Transverse colon (tissue), 4 donors: ENCODE data around the gene TMEM59. TPM values are rescaled to one million over a fixed set of nuclear protein-coding genes. Genes with fewer than 3 reads are reported as not detected.

ENCODE experiments used
- DNase-seq: peaks from one replicate; pipeline ENCODE4 v3.0.0-alpha.2; 2019
- H3K27ac ChIP-seq, 4 donors: fragments of 200-600 bp; sonication (generic); 2 replicates each; pipeline ENCODE4 v1.5.1; 2016 to 2018; ENCODE audit warnings: inconsistent platforms in 4 of 4
- H3K27me3 ChIP-seq: fragments of 200-600 bp; sonication (generic); 2 replicates; pipeline ENCODE4 v1.5.1; 2017; ENCODE audit warnings: inconsistent platforms
- H3K36me3 ChIP-seq, 4 donors: fragments of 200-600 bp; sonication (generic); 2 replicates each; pipeline ENCODE4 v1.5.1; 2017 to 2019; ENCODE audit warnings: inconsistent platforms in 4 of 4
- H3K4me1 ChIP-seq, 4 donors: fragments of 200-600 bp; sonication (generic); 2 replicates each; pipeline ENCODE4 v1.5.1; 2017 to 2020; ENCODE audit warnings: inconsistent platforms in 4 of 4
- H3K4me3 ChIP-seq, 4 donors: fragments of 200-600 bp; sonication (generic); 1 replicate in 1 of 4; 2 replicates in 3 of 4; pipeline versions ENCODE4 v1.5.1 to v1.6.1; 2017 to 2019; ENCODE audit warnings: inconsistent platforms in 4 of 4
- H3K9me3 ChIP-seq, 2 donors: fragments of 200-600 bp; sonication (generic); 2 replicates each; pipeline ENCODE4 v1.5.1; 2017 to 2019; ENCODE audit warnings: inconsistent platforms in 2 of 2
- EP300 ChIP-seq: sonication (generic); formaldehyde crosslinking; IDR thresholded peaks from one replicate; pipeline ENCODE4 v1.6.1; 2017; ENCODE audit warnings: antibody characterized with exemption, low read depth
- POLR2A ChIP-seq: fragments of 450-650 bp; IDR thresholded peaks from one replicate; pipeline ENCODE4 v1.6.1; 2016; ENCODE audit warnings: antibody characterized with exemption, mild to moderate bottlenecking, moderate library complexity
- POLR2AphosphoS5 ChIP-seq, 3 donors: sonication (generic); formaldehyde crosslinking; IDR thresholded peaks; one replicate each; pipeline ENCODE4 v1.6.1; 2016; ENCODE audit warnings: antibody characterized with exemption in 3 of 3
- WGBS, 2 donors: methylation state at CpG; one replicate each; pipeline ENCODE4 v1.1.5; 2018; ENCODE audit warnings: low coverage in 1 of 2; 5-methylcytosine and 5-hydroxymethylcytosine counted together
- in situ Hi-C, 4 donors: fragments of 200-750 bp; cut with MboI; loops; one replicate each; pipeline versions ENCODE4 v1.15.0 to v1.15.1; 2017; ENCODE audit warnings: low sequenced_read_pairs in 3 of 4, low pct_ligation_motif_present in 1 of 4, low pct_unique_long_range_greater_than_20kb in 1 of 4
- intact Hi-C: fragments of 100-400 bp; cut with DNase I; formaldehyde crosslinking; loops from one replicate; pipeline ENCODE4 v1.15.1; 2023; ENCODE audit warnings: low total_unique reads
- total RNA-seq, 4 donors: library from RNA; depleted of rRNA; stranded (reverse); fragments of >200 nt; gene quantifications; one replicate each; pipeline ENCODE4 v1.1.0, GENCODE V29; 2016
- TF ChIP-seq, protein P1 (sequence below), 5 experiments: fragments of 200-600 bp in 3 of 5; fragments of 450-650 bp in 2 of 5; sonication (generic) in 3 of 5; IDR thresholded peaks; 1 replicate in 2 of 5; 2 replicates in 3 of 5; pipeline ENCODE4 v1.5.1; 2016 to 2017; ENCODE audit warnings: antibody characterized with exemption in 5 of 5, inconsistent platforms in 3 of 5, mild to moderate bottlenecking in 2 of 5, moderate library complexity in 1 of 5

TMEM59 gene
- total RNA-seq: 100 to 1,000 TPM in 3 of 4 donors, 10 to 100 TPM in 1; 71.6 to 858 (median 226) TPM

DNA sequence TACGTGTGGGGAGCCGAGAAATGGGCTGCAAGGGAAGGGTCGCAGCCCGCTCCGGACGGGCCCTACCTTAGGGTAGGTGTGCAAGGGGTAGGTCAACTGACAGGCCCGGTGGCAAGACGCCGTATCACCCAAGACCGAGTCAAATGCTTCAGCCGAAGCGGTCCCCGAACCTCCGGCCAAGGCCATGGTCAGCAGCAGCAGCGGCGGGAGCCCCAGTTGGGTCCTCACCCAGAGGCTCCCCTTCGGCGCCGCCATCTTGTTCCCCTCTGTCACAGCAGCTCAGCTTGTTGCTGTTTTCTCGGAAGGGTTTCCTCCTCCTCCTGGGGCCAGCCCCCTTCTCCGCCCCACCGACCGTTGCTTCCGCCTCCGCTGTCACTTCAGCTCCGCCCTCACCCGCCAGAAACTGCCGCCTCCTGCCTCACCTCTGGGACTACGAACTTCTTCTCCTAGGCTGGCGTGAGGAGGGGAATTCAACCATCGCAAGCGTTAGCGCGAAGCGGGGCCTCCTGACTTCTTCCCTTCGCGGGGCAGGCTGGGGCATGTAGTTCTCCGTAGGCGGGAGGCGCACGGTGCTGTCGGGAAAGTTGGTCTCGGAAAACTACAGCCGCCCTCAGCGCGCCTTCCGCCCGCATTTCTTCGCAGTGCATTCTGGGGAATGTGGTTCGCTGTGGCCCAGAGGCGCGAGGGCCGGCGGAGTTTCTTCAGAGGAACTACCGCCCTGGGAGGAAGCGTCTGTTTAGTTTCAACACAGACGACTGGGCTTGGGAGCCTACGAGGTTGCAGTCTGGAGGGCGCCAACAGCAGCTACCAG, at the start of gene TMEM59, which contains the start of gene TCEANC2:
TSS of gene TMEM59 (minus strand) at position 271 of the 811 bp plus-strand sequence. CDS start at position 255, 16 bp downstream.
TSS of gene TCEANC2 (plus strand) at position 675 of the 811 bp plus-strand sequence. CDS start 815 bp downstream, outside the sequence.
- Histone ChIP-seq H3K4me3 (peak within 1 kb of the TSS; percentile 68 to 92 (median 86)), H3K27ac (peak within 1 kb of the TSS; percentile 95 to 99 (median 98)), H3K4me1 (peaks cover 25 to 52% (median 39%) of the 10 kb centered on the region in 4 donors), H3K9me3 (no peaks in the 10 kb centered on the region), H3K36me3 (no peaks in the 10 kb centered on the region), H3K27me3 (no peaks in the 10 kb centered on the region)
- peak; percentile 98 for DNase-seq
- intact Hi-C loops (no loop called here), in situ Hi-C loops (loop anchor here in 1 of 4 donors (25.0 kb wide), 1 partner anchor 759 kb away; the partner anchor contains the start of gene TTC22)
- TF ChIP-seq POLR2A: peak; percentile 90
- peak; percentile 79 to 89 (median 89) for TF ChIP-seq POLR2AphosphoS5 (IDR thresholded peaks at IDR 0.05)
- TF ChIP-seq, protein P1, sequence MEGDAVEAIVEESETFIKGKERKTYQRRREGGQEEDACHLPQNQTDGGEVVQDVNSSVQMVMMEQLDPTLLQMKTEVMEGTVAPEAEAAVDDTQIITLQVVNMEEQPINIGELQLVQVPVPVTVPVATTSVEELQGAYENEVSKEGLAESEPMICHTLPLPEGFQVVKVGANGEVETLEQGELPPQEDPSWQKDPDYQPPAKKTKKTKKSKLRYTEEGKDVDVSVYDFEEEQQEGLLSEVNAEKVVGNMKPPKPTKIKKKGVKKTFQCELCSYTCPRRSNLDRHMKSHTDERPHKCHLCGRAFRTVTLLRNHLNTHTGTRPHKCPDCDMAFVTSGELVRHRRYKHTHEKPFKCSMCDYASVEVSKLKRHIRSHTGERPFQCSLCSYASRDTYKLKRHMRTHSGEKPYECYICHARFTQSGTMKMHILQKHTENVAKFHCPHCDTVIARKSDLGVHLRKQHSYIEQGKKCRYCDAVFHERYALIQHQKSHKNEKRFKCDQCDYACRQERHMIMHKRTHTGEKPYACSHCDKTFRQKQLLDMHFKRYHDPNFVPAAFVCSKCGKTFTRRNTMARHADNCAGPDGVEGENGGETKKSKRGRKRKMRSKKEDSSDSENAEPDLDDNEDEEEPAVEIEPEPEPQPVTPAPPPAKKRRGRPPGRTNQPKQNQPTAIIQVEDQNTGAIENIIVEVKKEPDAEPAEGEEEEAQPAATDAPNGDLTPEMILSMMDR (IDR thresholded peaks at IDR 0.05): peak in 2 of 5 experiments; percentile 3 to 35
- no peak for TF ChIP-seq EP300
- 0% methylated on average over 56 of the region's 59 CpGs; no CpG with 5 or more reads in 1 of the 2 donors for WGBS, 2 donors

DNA sequence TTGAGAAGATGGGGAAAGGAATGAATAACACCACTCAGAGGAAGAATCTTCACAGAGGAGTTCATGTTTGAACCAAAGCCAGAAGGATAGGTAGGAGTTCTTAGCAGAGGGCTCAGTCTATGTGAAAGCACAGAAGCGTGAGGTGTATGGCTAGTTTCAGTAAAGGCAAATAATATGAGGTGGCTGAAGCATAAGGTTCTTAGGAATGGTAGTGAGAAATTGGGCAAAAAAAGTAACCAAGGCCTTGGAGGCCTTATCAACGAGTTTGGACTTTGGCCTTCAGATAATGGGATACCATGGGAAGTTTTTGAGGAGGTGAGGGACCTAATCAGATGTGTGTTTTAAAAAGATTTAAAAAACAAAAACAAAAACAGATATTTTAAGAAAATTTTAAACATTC, 47.5 kb upstream of the TMEM59 start:
- no peaks in the 10 kb centered on the region for H3K9me3 ChIP-seq
- DNase-seq: no peak
- intact Hi-C loops (no loop called here), in situ Hi-C loops (loop anchor here in 1 of 4 donors (25.0 kb wide), 1 partner anchor 387 kb away; no protein-coding TSS in a partner anchor)
- 86 to 87% methylated on average over 2 of the region's 2 CpGs for WGBS, 2 donors
- peaks cover 0 to 5% (median 0%) of the 10 kb centered on the region in 4 donors for H3K36me3 ChIP-seq
- no peak overlapping the region for H3K4me3 ChIP-seq
- TF ChIP-seq, protein P1 (IDR thresholded peaks at IDR 0.05): no peak
- no peak for TF ChIP-seq POLR2AphosphoS5 (IDR thresholded peaks at IDR 0.05)
- no peak for TF ChIP-seq EP300
- no peak for TF ChIP-seq POLR2A
- H3K27me3 ChIP-seq: no peaks in the 10 kb centered on the region
- H3K4me1 ChIP-seq: peaks cover 0 to 8% (median 6%) of the 10 kb centered on the region in 4 donors
- H3K27ac ChIP-seq: no peak overlapping the region

DNA sequence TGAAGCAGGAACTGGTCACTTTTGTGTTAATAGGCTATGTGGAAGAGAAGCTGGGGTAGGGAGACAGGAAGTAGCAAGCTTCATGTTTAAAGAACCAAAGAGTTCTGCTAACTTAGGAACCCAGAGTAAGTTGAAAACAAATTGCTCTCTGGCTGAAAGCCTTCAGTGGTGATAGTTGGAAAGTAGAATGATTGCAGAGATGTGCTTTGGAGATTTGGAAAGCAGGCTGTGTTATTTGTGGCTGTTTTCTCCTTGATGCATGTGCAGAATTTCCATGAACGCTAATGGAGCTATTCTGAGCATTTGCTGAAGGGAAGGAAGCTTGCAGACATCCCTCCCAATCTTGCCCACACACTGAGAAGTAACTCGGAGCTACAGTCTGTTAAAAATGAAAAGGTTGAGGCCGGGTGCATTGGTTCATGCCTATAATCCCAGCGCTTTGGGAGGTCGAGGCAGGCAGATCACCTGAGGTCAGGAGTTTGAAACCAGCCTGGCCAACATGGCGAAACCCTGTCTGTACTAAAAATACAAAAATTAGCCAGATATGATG, 46.1 kb upstream of the TMEM59 start:
- H3K36me3 ChIP-seq: peaks cover 0 to 5% (median 0%) of the 10 kb centered on the region in 4 donors
- H3K4me3 ChIP-seq: no peak overlapping the region
- no peak for DNase-seq
- H3K27me3 ChIP-seq: no peaks in the 10 kb centered on the region
- intact Hi-C loops: no loop called here
- in situ Hi-C loops: no loop called here
- no peaks in the 10 kb centered on the region for H3K9me3 ChIP-seq
- no peak overlapping the region for H3K27ac ChIP-seq
- WGBS, 2 donors: 92 to 100% methylated on average over 3 to 6 of the region's 6 CpGs
- H3K4me1 ChIP-seq: peaks cover 9 to 19% (median 18%) of the 10 kb centered on the region in 4 donors
- TF ChIP-seq POLR2AphosphoS5 (IDR thresholded peaks at IDR 0.05) (no peak), EP300 (no peak), POLR2A (no peak)
- TF ChIP-seq, protein P1 (IDR thresholded peaks at IDR 0.05): no peak

- Histone ChIP-seq H3K4me1 (peaks cover 11 to 26% (median 21%) of the 10 kb centered on the region in 4 donors), H3K4me3 (no peak overlapping the region), H3K36me3 (peaks cover 0 to 5% (median 0%) of the 10 kb centered on the region in 4 donors), H3K27me3 (no peaks in the 10 kb centered on the region), H3K9me3 (no peaks in the 10 kb centered on the region), H3K27ac (no peak overlapping the region)
- 85 to 93% methylated on average over 4 to 7 of the region's 7 CpGs for WGBS, 2 donors
- TF ChIP-seq POLR2A (no peak), POLR2AphosphoS5 (IDR thresholded peaks at IDR 0.05) (no peak), EP300 (no peak)
- TF ChIP-seq, protein P1 (IDR thresholded peaks at IDR 0.05): no peak
- no peak for DNase-seq
- in situ Hi-C loops (no loop called here), intact Hi-C loops (no loop called here)
These were observed 43.9 kb upstream of the TMEM59 start for GRCh38 chr1:54096877-54097240.
